ENCODE measurements around the gene EFEMP1.

EFEMP1 gene

GRCh38 chr2:55929476-55929875 lies 5.9 kb upstream of the EFEMP1 start:
- H3K4me3 ChIP-seq (ENCODE audit: low read depth, low read length) = no peak overlapping the region
- no peaks in the 10 kb centered on the region for H3K4me1 ChIP-seq (ENCODE audit: control insufficient read depth, insufficient read depth, low read length)
- no peaks in the 10 kb centered on the region for H3K9me3 ChIP-seq (ENCODE audit: control insufficient read depth, insufficient read depth, low read length)
- no peak overlapping the region for H3K9ac ChIP-seq (ENCODE audit: low read depth, low read length)
- H3K36me3 ChIP-seq (ENCODE audit: control insufficient read depth, insufficient read depth, low read length) = no peaks in the 10 kb centered on the region
- H3K27me3 ChIP-seq (ENCODE audit: control insufficient read depth, insufficient read depth, low read length) = peaks cover 10% of the 10 kb centered on the region

- Histone ChIP-seq H3K4me1 (ENCODE audit: control insufficient read depth, insufficient read depth, low read length) (no peaks in the 10 kb centered on the region), H3K9me3 (ENCODE audit: control insufficient read depth, insufficient read depth, low read length) (no peaks in the 10 kb centered on the region), H3K36me3 (ENCODE audit: control insufficient read depth, insufficient read depth, low read length) (no peaks in the 10 kb centered on the region), H3K4me3 (ENCODE audit: low read depth, low read length) (no peak overlapping the region), H3K9ac (ENCODE audit: low read depth, low read length) (no peak overlapping the region), H3K27me3 (ENCODE audit: control insufficient read depth, insufficient read depth, low read length) (peaks cover 26% of the 10 kb centered on the region)
Measured at GRCh38 chr2:55926974-55927373, 3.4 kb upstream of the EFEMP1 start.

GRCh38 chr2:55926246-55926645 lies 2.7 kb upstream of the EFEMP1 start:
- no peaks in the 10 kb centered on the region for H3K36me3 ChIP-seq (ENCODE audit: control insufficient read depth, insufficient read depth, low read length)
- no peaks in the 10 kb centered on the region for H3K4me1 ChIP-seq (ENCODE audit: control insufficient read depth, insufficient read depth, low read length)
- peaks cover 30% of the 10 kb centered on the region for H3K27me3 ChIP-seq (ENCODE audit: control insufficient read depth, insufficient read depth, low read length)
- H3K9ac ChIP-seq (ENCODE audit: low read depth, low read length) = no peak overlapping the region
- H3K4me3 ChIP-seq (ENCODE audit: low read depth, low read length) = no peak overlapping the region
- no peaks in the 10 kb centered on the region for H3K9me3 ChIP-seq (ENCODE audit: control insufficient read depth, insufficient read depth, low read length)

- H3K27me3 ChIP-seq (ENCODE audit: control insufficient read depth, insufficient read depth, low read length) = peaks cover 30% of the 10 kb centered on the region
- no peak overlapping the region for H3K9ac ChIP-seq (ENCODE audit: low read depth, low read length)
Measured at GRCh38 chr2:55923982-55924321, 370 bp upstream of the EFEMP1 start.

GRCh38 chr2:55922291-55922907 lies 1.2 kb downstream of the EFEMP1 start:
- Histone ChIP-seq H3K36me3 (ENCODE audit: control insufficient read depth, insufficient read depth, low read length) (no peaks in the 10 kb centered on the region), H3K9me3 (ENCODE audit: control insufficient read depth, insufficient read depth, low read length) (no peaks in the 10 kb centered on the region), H3K9ac (ENCODE audit: low read depth, low read length) (no peak overlapping the region), H3K4me3 (ENCODE audit: low read depth, low read length) (peak overlapping the region; percentile 74), H3K4me1 (ENCODE audit: control insufficient read depth, insufficient read depth, low read length) (no peaks in the 10 kb centered on the region), H3K27me3 (ENCODE audit: control insufficient read depth, insufficient read depth, low read length) (peaks cover 30% of the 10 kb centered on the region)

More at GRCh38 chr2:55923982-55924321, 370 bp upstream of the EFEMP1 start:
- H3K4me3 ChIP-seq (ENCODE audit: low read depth, low read length) = peak overlapping the region; percentile 74
- H3K36me3 ChIP-seq (ENCODE audit: control insufficient read depth, insufficient read depth, low read length) = no peaks in the 10 kb centered on the region
- no peaks in the 10 kb centered on the region for H3K9me3 ChIP-seq (ENCODE audit: control insufficient read depth, insufficient read depth, low read length)
- H3K4me1 ChIP-seq (ENCODE audit: control insufficient read depth, insufficient read depth, low read length) = no peaks in the 10 kb centered on the region

- no peaks in the 10 kb centered on the region for H3K36me3 ChIP-seq (ENCODE audit: control insufficient read depth, insufficient read depth, low read length)
- H3K4me1 ChIP-seq (ENCODE audit: control insufficient read depth, insufficient read depth, low read length) = no peaks in the 10 kb centered on the region
- no peaks in the 10 kb centered on the region for H3K9me3 ChIP-seq (ENCODE audit: control insufficient read depth, insufficient read depth, low read length)
- no peak overlapping the region for H3K4me3 ChIP-seq (ENCODE audit: low read depth, low read length)
- H3K9ac ChIP-seq (ENCODE audit: low read depth, low read length) = no peak overlapping the region
- H3K27me3 ChIP-seq (ENCODE audit: control insufficient read depth, insufficient read depth, low read length) = peaks cover 21% of the 10 kb centered on the region
Measured at GRCh38 chr2:55919574-55919973, 4.0 kb downstream of the EFEMP1 start.

GRCh38 chr2:55918856-55919255 lies 4.7 kb downstream of the EFEMP1 start:
- no peaks in the 10 kb centered on the region for H3K9me3 ChIP-seq (ENCODE audit: control insufficient read depth, insufficient read depth, low read length)
- peaks cover 14% of the 10 kb centered on the region for H3K27me3 ChIP-seq (ENCODE audit: control insufficient read depth, insufficient read depth, low read length)
- no peak overlapping the region for H3K9ac ChIP-seq (ENCODE audit: low read depth, low read length)
- H3K36me3 ChIP-seq (ENCODE audit: control insufficient read depth, insufficient read depth, low read length) = no peaks in the 10 kb centered on the region
- no peaks in the 10 kb centered on the region for H3K4me1 ChIP-seq (ENCODE audit: control insufficient read depth, insufficient read depth, low read length)
- no peak overlapping the region for H3K4me3 ChIP-seq (ENCODE audit: low read depth, low read length)

GRCh38 chr2:55917713-55918390 lies 5.7 kb downstream of the EFEMP1 start:
- Histone ChIP-seq H3K36me3 (ENCODE audit: control insufficient read depth, insufficient read depth, low read length) (no peaks in the 10 kb centered on the region), H3K4me1 (ENCODE audit: control insufficient read depth, insufficient read depth, low read length) (no peaks in the 10 kb centered on the region), H3K9ac (ENCODE audit: low read depth, low read length) (no peak overlapping the region), H3K27me3 (ENCODE audit: control insufficient read depth, insufficient read depth, low read length) (peaks cover 9% of the 10 kb centered on the region), H3K4me3 (ENCODE audit: low read depth, low read length) (no peak overlapping the region), H3K9me3 (ENCODE audit: control insufficient read depth, insufficient read depth, low read length) (no peaks in the 10 kb centered on the region)

- H3K27me3 ChIP-seq (ENCODE audit: control insufficient read depth, insufficient read depth, low read length) = peaks cover 5% of the 10 kb centered on the region
- no peaks in the 10 kb centered on the region for H3K36me3 ChIP-seq (ENCODE audit: control insufficient read depth, insufficient read depth, low read length)
- H3K9me3 ChIP-seq (ENCODE audit: control insufficient read depth, insufficient read depth, low read length) = no peaks in the 10 kb centered on the region
- H3K9ac ChIP-seq (ENCODE audit: low read depth, low read length) = no peak overlapping the region
- H3K4me1 ChIP-seq (ENCODE audit: control insufficient read depth, insufficient read depth, low read length) = no peaks in the 10 kb centered on the region
- no peak overlapping the region for H3K4me3 ChIP-seq (ENCODE audit: low read depth, low read length)
Measured at GRCh38 chr2:55917117-55917516, 6.5 kb downstream of the EFEMP1 start.

GRCh38 chr2:55916473-55917049 lies 7.0 kb downstream of the EFEMP1 start:
- H3K9ac ChIP-seq (ENCODE audit: low read depth, low read length) = no peak overlapping the region
- H3K4me3 ChIP-seq (ENCODE audit: low read depth, low read length) = no peak overlapping the region
- no peaks in the 10 kb centered on the region for H3K27me3 ChIP-seq (ENCODE audit: control insufficient read depth, insufficient read depth, low read length)
- H3K36me3 ChIP-seq (ENCODE audit: control insufficient read depth, insufficient read depth, low read length) = no peaks in the 10 kb centered on the region
- no peaks in the 10 kb centered on the region for H3K9me3 ChIP-seq (ENCODE audit: control insufficient read depth, insufficient read depth, low read length)
- no peaks in the 10 kb centered on the region for H3K4me1 ChIP-seq (ENCODE audit: control insufficient read depth, insufficient read depth, low read length)

GRCh38 chr2:55914786-55915185 lies 8.8 kb downstream of the EFEMP1 start:
- Histone ChIP-seq H3K4me1 (ENCODE audit: control insufficient read depth, insufficient read depth, low read length) (no peaks in the 10 kb centered on the region), H3K27me3 (ENCODE audit: control insufficient read depth, insufficient read depth, low read length) (no peaks in the 10 kb centered on the region), H3K4me3 (ENCODE audit: low read depth, low read length) (no peak overlapping the region), H3K9me3 (ENCODE audit: control insufficient read depth, insufficient read depth, low read length) (no peaks in the 10 kb centered on the region), H3K9ac (ENCODE audit: low read depth, low read length) (no peak overlapping the region), H3K36me3 (ENCODE audit: control insufficient read depth, insufficient read depth, low read length) (no peaks in the 10 kb centered on the region)

GRCh38 chr2:55912926-55913325 lies 10.7 kb downstream of the EFEMP1 start:
- Histone ChIP-seq H3K9ac (ENCODE audit: low read depth, low read length) (no peak overlapping the region), H3K9me3 (ENCODE audit: control insufficient read depth, insufficient read depth, low read length) (no peaks in the 10 kb centered on the region), H3K36me3 (ENCODE audit: control insufficient read depth, insufficient read depth, low read length) (no peaks in the 10 kb centered on the region), H3K4me3 (ENCODE audit: low read depth, low read length) (no peak overlapping the region), H3K27me3 (ENCODE audit: control insufficient read depth, insufficient read depth, low read length) (no peaks in the 10 kb centered on the region), H3K4me1 (ENCODE audit: control insufficient read depth, insufficient read depth, low read length) (no peaks in the 10 kb centered on the region)

All from iPS-15b (cell line).